ENCODE results near the gene SMG9.

DNA sequence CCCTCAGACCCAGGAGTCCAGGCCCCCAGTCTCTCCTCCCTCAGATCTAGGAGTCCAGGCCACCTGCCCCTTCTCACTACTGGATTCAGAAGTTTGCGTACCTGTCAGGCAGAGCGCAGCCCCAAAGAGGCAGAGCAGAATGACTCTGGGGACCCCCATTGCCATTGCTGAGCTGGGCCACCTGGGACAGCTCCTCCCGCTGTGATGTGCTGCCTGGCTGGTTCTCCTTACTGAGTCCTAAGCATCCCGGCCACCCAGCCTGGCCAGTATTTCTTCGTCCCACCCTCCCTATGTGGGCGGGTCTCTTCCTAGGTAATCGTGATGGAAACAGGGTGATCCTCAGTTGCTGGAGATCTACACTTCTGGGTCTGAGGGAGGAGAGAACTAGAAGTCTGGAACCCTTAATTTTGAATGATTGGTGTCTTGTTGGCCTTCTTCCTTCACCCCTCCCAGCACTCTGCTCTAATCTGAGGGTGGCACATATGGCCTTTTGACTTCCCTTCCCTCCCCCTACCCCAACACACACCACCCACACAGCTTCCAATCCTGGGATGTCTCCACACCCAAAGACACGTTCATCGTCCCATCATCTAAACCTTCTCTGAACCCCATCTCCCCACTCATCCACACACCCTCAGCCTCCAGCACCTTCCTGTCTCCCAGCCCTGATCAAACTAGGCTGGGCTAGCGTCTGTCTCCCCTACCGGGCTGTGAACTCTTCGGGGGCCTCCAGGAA is 47.6 kb upstream of the SMG9 start, which contains the start of gene LYPD5:
- TF ChIP-seq EZH2phosphoT487 (IDR thresholded peaks at IDR 0.05; ENCODE audit: low read length) (no peak), EZH2 (optimal IDR thresholded peaks at IDR 0.05; ENCODE audit: low read depth, low read length) (no peak)
- TF ChIP-seq, protein P1, sequence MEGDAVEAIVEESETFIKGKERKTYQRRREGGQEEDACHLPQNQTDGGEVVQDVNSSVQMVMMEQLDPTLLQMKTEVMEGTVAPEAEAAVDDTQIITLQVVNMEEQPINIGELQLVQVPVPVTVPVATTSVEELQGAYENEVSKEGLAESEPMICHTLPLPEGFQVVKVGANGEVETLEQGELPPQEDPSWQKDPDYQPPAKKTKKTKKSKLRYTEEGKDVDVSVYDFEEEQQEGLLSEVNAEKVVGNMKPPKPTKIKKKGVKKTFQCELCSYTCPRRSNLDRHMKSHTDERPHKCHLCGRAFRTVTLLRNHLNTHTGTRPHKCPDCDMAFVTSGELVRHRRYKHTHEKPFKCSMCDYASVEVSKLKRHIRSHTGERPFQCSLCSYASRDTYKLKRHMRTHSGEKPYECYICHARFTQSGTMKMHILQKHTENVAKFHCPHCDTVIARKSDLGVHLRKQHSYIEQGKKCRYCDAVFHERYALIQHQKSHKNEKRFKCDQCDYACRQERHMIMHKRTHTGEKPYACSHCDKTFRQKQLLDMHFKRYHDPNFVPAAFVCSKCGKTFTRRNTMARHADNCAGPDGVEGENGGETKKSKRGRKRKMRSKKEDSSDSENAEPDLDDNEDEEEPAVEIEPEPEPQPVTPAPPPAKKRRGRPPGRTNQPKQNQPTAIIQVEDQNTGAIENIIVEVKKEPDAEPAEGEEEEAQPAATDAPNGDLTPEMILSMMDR (IDR thresholded peaks at IDR 0.05; ENCODE audit: low read length) = no peak

All from MM.1S (cell line).